Astrocyte (in vitro differentiated cells and primary cell): ENCODE measurements around the gene HIRA.

Source experiments
- EZH2 ChIP-seq: IDR thresholded peaks from 2 replicates; pipeline ENCODE4 v1.6.1; 2012; ENCODE audit warnings: mild to moderate bottlenecking, low read length, inconsistent platforms; ENCODE audit not compliant: insufficient read depth
- TF ChIP-seq, protein P1 (sequence below): IDR thresholded peaks from 2 replicates; pipeline ENCODE4 v1.5.1; 2011; ENCODE audit warnings: low read depth, mild to moderate bottlenecking, inconsistent platforms, low read length, moderate library complexity; ENCODE audit not compliant: insufficient read depth

DNA sequence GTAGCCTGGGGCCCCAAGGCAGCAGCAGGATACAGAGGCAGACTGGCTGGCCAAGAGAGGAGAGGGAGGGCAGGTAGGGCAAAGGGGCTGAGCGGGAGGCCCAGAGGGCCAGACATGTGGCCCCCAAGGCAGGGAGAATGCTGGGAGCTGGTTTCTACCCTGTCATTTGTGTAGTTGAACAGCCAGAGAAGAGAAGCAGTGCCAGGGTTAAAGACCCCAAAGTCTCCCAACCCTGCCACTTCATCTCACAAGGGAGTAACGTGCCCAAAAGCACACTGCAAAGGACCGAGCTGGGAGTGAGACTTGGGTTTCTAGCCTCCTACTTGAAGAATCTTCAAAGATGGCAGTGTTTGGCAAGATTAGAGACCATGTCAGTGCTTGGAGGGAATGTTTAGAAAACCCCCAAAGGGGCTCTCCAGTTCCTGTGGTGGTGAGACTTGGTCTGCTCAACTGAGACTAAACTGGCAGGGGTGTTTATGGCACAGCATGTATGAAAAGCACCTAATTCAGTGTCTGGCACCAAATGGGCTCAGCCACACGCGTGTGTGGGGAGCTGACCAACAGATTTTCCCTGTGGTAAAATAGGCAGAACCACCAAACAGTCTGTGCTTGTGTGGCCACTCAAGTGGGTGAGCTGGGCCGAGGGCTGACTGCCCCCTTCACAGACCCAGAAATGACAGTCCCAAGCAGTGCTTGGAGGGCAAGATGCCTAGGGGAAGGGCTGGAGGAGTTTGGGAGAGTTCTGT lies 71.8 kb downstream of the HIRA start:
- TF ChIP-seq EZH2: no peak
- TF ChIP-seq, protein P1, sequence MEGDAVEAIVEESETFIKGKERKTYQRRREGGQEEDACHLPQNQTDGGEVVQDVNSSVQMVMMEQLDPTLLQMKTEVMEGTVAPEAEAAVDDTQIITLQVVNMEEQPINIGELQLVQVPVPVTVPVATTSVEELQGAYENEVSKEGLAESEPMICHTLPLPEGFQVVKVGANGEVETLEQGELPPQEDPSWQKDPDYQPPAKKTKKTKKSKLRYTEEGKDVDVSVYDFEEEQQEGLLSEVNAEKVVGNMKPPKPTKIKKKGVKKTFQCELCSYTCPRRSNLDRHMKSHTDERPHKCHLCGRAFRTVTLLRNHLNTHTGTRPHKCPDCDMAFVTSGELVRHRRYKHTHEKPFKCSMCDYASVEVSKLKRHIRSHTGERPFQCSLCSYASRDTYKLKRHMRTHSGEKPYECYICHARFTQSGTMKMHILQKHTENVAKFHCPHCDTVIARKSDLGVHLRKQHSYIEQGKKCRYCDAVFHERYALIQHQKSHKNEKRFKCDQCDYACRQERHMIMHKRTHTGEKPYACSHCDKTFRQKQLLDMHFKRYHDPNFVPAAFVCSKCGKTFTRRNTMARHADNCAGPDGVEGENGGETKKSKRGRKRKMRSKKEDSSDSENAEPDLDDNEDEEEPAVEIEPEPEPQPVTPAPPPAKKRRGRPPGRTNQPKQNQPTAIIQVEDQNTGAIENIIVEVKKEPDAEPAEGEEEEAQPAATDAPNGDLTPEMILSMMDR: no peak
